ENCODE results near the gene GLYATL2.

Gene GLYATL2

DNA sequence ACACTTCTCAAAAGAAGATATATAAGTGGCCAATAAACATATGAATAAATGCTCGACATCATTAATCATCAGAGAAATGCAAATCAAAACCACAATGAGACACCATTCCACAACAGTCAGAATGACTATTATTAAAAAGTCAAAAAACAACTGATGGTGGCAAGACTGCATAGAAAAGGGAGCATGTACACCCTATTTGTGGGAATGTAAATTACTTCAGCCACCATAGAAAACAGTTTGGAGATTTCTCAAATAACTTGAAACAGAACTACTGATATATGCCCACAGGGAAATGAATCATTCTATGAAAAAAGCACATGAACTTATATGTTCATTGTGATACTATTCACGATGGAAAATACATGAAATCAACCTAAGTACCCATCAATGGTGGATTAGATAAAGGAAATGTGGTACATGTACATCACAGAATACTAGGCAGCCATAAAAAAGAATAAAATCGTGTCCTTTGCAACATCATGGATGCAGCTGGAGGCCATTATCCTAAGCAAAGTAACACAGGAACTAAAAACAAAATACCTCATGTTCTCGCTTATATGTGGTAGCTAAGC, 42.4 kb downstream of the GLYATL2 start:
- TF ChIP-seq, protein P1, sequence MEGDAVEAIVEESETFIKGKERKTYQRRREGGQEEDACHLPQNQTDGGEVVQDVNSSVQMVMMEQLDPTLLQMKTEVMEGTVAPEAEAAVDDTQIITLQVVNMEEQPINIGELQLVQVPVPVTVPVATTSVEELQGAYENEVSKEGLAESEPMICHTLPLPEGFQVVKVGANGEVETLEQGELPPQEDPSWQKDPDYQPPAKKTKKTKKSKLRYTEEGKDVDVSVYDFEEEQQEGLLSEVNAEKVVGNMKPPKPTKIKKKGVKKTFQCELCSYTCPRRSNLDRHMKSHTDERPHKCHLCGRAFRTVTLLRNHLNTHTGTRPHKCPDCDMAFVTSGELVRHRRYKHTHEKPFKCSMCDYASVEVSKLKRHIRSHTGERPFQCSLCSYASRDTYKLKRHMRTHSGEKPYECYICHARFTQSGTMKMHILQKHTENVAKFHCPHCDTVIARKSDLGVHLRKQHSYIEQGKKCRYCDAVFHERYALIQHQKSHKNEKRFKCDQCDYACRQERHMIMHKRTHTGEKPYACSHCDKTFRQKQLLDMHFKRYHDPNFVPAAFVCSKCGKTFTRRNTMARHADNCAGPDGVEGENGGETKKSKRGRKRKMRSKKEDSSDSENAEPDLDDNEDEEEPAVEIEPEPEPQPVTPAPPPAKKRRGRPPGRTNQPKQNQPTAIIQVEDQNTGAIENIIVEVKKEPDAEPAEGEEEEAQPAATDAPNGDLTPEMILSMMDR (IDR thresholded peaks at IDR 0.05), result no peak

DNA sequence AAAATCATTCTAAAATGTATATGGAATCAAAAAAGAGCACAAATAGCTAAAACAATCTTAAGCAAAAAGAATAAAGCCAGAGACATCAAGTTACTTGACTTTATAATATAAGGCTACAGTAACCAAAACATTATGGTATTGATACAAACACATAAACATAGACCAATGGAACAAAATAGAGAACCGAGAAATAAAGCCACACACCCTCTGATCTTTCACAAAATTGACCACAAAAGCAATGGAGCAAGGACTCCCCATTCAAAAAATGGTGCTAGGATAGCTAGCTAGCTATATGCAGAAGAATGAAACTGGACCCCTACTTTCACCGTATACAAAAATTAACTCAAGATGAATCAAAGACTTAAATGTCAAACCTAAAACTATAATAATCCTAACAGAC, 43.2 kb downstream of the GLYATL2 start:
- TF ChIP-seq, protein P1 (IDR thresholded peaks at IDR 0.05), result no peak

DNA sequence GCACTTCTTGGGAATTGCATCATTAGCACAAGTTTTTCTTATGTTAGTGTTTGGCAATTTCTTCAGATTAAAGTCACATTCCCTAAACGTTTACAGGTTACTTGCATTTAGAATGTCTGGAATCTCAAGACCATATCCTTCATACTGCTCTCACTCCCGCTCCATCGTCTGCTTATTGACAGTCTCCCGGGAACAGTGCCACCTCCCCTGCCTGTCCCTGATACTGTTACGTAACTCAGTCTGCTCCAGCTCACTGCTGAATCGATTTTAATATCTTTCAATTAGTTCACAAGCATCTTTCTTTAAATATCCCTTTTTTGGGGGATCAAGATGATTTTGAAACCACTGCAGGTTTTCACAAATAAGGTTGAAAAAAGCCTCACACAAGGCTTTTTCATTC, 48.2 kb downstream of the GLYATL2 start:
- TF ChIP-seq, protein P1 (IDR thresholded peaks at IDR 0.05), result no peak

DNA sequence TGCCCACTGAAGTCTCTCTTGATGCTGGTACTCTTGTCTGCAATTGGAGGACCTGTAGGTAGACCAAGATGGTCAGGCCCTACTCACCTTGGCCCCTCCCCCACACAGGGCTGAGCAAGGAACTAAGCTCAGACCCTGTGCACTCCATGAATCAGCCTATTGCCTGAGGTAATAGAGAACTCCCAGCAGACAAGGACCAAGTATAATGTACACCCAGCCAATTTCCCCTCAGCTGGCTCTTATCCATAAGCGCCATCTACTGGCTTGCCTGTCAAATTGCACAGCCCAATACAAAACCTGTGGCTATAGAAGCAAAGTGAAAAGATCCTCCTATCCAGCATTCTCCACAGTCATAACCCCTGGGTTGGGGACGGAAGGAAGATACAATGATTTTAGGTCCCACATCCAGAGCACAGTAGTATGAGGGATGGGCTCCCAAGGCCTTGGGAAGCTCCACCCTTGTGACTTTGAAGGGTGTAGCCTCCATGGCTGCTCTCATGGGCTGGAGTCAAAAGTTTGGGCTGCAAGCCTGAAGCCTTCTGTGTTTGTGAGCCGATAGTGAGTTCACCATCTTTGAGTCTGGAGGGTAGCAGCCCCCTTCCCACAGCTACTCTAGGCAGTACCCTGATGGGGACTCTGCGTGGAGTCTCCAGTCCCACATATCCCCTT, 56.0 kb downstream of the GLYATL2 start:
- TF ChIP-seq, protein P1 (IDR thresholded peaks at IDR 0.05), result peak; percentile 97

DNA sequence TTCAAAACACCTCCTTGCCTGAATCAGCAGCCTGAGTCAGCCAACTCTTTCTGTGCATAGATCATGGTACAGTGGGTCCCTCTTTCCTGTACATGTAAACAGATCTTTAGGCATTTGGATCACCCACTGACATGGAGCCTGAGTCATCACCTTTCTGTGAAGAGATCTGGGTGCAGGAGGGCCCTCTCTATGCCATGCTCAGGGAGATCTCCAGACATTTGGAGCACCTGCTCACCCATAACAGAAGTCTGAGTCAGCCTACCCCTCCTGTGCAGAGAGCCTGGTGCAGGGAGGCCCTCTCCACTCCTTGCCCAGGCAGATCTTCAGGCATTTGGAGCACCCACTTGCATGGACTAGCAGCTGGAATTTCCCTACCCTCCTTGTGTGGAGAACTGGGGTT, 56.6 kb downstream of the GLYATL2 start:
- TF ChIP-seq, protein P1 (IDR thresholded peaks at IDR 0.05), result no peak

DNA sequence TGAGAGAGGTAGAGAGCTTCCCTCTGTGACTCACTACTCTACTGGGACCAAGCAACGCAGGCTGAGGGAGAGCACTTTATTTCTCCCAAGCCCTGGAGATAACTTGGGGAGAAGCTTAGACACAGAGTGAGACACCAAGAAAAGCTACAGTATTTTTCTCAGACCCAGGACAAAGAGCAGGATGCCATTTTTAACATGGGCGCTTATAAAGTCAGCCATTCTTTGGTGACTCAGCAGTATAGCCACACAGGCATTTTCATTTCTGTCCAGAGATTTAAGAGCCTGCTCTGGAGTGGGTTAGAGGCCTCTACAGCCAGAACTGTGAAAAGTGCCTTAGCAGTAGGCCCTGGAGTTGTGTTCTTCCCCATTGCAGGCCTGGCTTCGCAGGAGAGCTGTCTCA, 57.8 kb downstream of the GLYATL2 start:
- TF ChIP-seq, protein P1 (IDR thresholded peaks at IDR 0.05), result no peak

DNA sequence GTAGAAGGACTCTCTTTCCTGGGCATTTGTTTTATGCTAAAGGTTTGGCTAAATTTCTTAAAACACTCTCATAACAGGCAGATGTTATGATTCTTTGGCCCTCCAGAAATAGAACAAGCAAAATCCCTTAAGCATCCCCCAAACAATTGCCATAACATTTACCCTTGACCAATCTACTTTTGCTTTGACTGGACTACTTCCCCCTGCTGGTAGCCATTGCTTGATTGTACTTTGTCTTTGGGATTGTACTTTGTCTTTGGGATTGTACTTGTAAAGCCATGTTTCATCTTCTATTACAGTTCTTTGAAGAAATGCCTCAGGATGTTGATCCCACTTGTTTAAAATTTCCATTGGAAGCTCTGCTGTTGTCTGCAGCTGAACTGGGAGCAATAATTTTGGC, 59.5 kb downstream of the GLYATL2 start:
- TF ChIP-seq, protein P1 (IDR thresholded peaks at IDR 0.05), result peak; percentile 16; the same call in 1 of the 2 replicates

Data from LNCAP (cell line).